Measurements from ENCODE around the gene TASP1. TPM values are rescaled to one million over a fixed set of nuclear protein-coding genes. Genes with fewer than 3 reads are reported as not detected.
"Not testable (repeated sequence)": the region's sequence is repeated elsewhere in the genome, so short reads cannot be mapped to it uniquely, and the experiment has no call there.

Gene TASP1
- total RNA-seq, 1 donor, result 9.4 TPM

- no peak for TF ChIP-seq CTCF (IDR thresholded peaks at IDR 0.05; ENCODE audit: extremely low read depth, low read depth, low read length)
- Histone ChIP-seq H3K36me3 (ENCODE audit: insufficient read depth, low read length) (no peaks in the 10 kb centered on the region), H4K20me1 (ENCODE audit: insufficient read depth, low read length) (no peaks in the 10 kb centered on the region), H3K4me3 (ENCODE audit: insufficient read depth, low read length) (no peak overlapping the region), H3K27ac (ENCODE audit: low read depth, low read length) (no peak overlapping the region), H2AFZ (ENCODE audit: low read length) (no peak overlapping the region), H3K4me2 (ENCODE audit: insufficient read depth, low read length) (no peak overlapping the region), H3K79me2 (ENCODE audit: insufficient read depth, low read length) (no peaks in the 10 kb centered on the region), H3K4me1 (ENCODE audit: insufficient read depth, low read length) (no peaks in the 10 kb centered on the region), H3K9me3 (ENCODE audit: low read depth, low read length) (no peaks in the 10 kb centered on the region), H3K27me3 (ENCODE audit: insufficient read depth, low read length) (no peaks in the 10 kb centered on the region)
- no peak for DNase-seq (ENCODE audit: insufficient read length, low spot score, missing footprints)
Observed at GRCh38 chr20:13389115-13389514, 249.6 kb downstream of the TASP1 start.

- no peak overlapping the region for H3K4me3 ChIP-seq (ENCODE audit: insufficient read depth, low read length)
- DNase-seq (ENCODE audit: insufficient read length, low spot score, missing footprints), result no peak
- no peaks in the 10 kb centered on the region for H3K27me3 ChIP-seq (ENCODE audit: insufficient read depth, low read length)
- no peaks in the 10 kb centered on the region for H4K20me1 ChIP-seq (ENCODE audit: insufficient read depth, low read length)
- H3K4me2 ChIP-seq (ENCODE audit: insufficient read depth, low read length), result no peak overlapping the region
- H3K79me2 ChIP-seq (ENCODE audit: insufficient read depth, low read length), result no peaks in the 10 kb centered on the region
- H3K4me1 ChIP-seq (ENCODE audit: insufficient read depth, low read length), result no peaks in the 10 kb centered on the region
- no peaks in the 10 kb centered on the region for H3K36me3 ChIP-seq (ENCODE audit: insufficient read depth, low read length)
- H3K27ac ChIP-seq (ENCODE audit: low read depth, low read length), result no peak overlapping the region
- no peak for TF ChIP-seq CTCF (IDR thresholded peaks at IDR 0.05; ENCODE audit: extremely low read depth, low read depth, low read length)
- no peak overlapping the region for H2AFZ ChIP-seq (ENCODE audit: low read length)
- H3K9me3 ChIP-seq (ENCODE audit: low read depth, low read length), result no peaks in the 10 kb centered on the region
Observed at GRCh38 chr20:13384132-13384531, 254.6 kb downstream of the TASP1 start.

GRCh38 chr20:13382786-13383185 is 255.9 kb downstream of the TASP1 start:
- Histone ChIP-seq H3K9me3 (ENCODE audit: low read depth, low read length) (no peaks in the 10 kb centered on the region), H3K27me3 (ENCODE audit: insufficient read depth, low read length) (no peaks in the 10 kb centered on the region), H3K79me2 (ENCODE audit: insufficient read depth, low read length) (no peaks in the 10 kb centered on the region), H2AFZ (ENCODE audit: low read length) (no peak overlapping the region), H3K4me2 (ENCODE audit: insufficient read depth, low read length) (no peak overlapping the region), H3K4me3 (ENCODE audit: insufficient read depth, low read length) (no peak overlapping the region), H3K27ac (ENCODE audit: low read depth, low read length) (no peak overlapping the region), H4K20me1 (ENCODE audit: insufficient read depth, low read length) (no peaks in the 10 kb centered on the region), H3K36me3 (ENCODE audit: insufficient read depth, low read length) (no peaks in the 10 kb centered on the region), H3K4me1 (ENCODE audit: insufficient read depth, low read length) (no peaks in the 10 kb centered on the region)
- no peak for TF ChIP-seq CTCF (IDR thresholded peaks at IDR 0.05; ENCODE audit: extremely low read depth, low read depth, low read length)
- no peak for DNase-seq (ENCODE audit: insufficient read length, low spot score, missing footprints)

- not testable (repeated sequence) for H3K79me2 ChIP-seq (ENCODE audit: insufficient read depth, low read length); H4K20me1 ChIP-seq (ENCODE audit: insufficient read depth, low read length); H3K4me3 ChIP-seq (ENCODE audit: insufficient read depth, low read length); H3K27ac ChIP-seq (ENCODE audit: low read depth, low read length); H3K9me3 ChIP-seq (ENCODE audit: low read depth, low read length); H3K27me3 ChIP-seq (ENCODE audit: insufficient read depth, low read length); H3K36me3 ChIP-seq (ENCODE audit: insufficient read depth, low read length); H3K4me1 ChIP-seq (ENCODE audit: insufficient read depth, low read length); H3K4me2 ChIP-seq (ENCODE audit: insufficient read depth, low read length); DNase-seq (ENCODE audit: insufficient read length, low spot score, missing footprints); H2AFZ ChIP-seq (ENCODE audit: low read length)
Observed at GRCh38 chr20:13380497-13381229, 258.1 kb downstream of the TASP1 start.

All from osteoblast (primary cell).